ENCODE data around the gene TTC7B. TPM values are rescaled to one million over a fixed set of nuclear protein-coding genes. Genes with fewer than 3 reads are reported as not detected.

TTC7B gene
- total and polyA plus RNA-seq, 2 of the 13 experiments (the other 11 are each of a cell fraction or from before 2014, with no cell fraction given): 1.3 to 3.2 TPM

GRCh38 chr14:90604356-90604755, 211.9 kb downstream of the TTC7B start:
- Histone ChIP-seq H3K27me3 (ENCODE audit: control insufficient read depth in 1 of 2, insufficient read depth in 2 of 2, low read length in 2 of 2) (no peaks in the 10 kb centered on the region), H4K20me1 (ENCODE audit: insufficient read depth, low read length) (no peaks in the 10 kb centered on the region), H3K4me2 (ENCODE audit: low read depth, low read length) (no peak overlapping the region), H2AFZ (ENCODE audit: low read length) (no peak overlapping the region), H3K4me1 (ENCODE audit: insufficient read depth, low read length) (no peaks in the 10 kb centered on the region), H3K9ac (ENCODE audit: insufficient read depth, low read depth, low read length) (no peak overlapping the region), H3K36me3 (replicated peaks in 1 of 2; ENCODE audit: control insufficient read depth in 1 of 2, insufficient read depth in 2 of 2, low read length in 2 of 2) (no peaks in the 10 kb centered on the region), H3K4me3 (replicated peaks in 1 of 3; ENCODE audit: insufficient read depth in 1 of 3, low read depth in 2 of 3, low read length in 3 of 3) (no peak overlapping the region), H3K9me3 (ENCODE audit: low read length) (no peaks in the 10 kb centered on the region), H3K79me2 (ENCODE audit: insufficient read depth, low read length) (no peaks in the 10 kb centered on the region), H3K27ac (ENCODE audit: extremely low read length, insufficient read depth, low read length) (no peak overlapping the region)
- DNase-seq (ENCODE audit: low spot score) (no peak), FAIRE-seq (no peak), ATAC-seq (no peak)
- in situ Hi-C loops (cut with HindIII; ENCODE audit: extremely low pct_ligation_motif_present, low pct_unique_long_range_greater_than_20kb): no loop called here
- WGBS (ENCODE audit: low lambda C conversion rate): 75% methylated on average over 6 of the region's 6 CpGs
- BruUV-seq (replicated peaks): no TSS peak
- no peak for TF ChIP-seq ZNF781 (CRISPR knock-in tag; IDR thresholded peaks at IDR 0.05; ENCODE audit: borderline replicate concordance, not compliant biosample characterization)
- TF ChIP-seq ZMAT3 (CRISPR knock-in tag; conservative IDR thresholded peaks at IDR 0.05): no peak
- no peak for TF ChIP-seq GTF3A (CRISPR knock-in tag; conservative IDR thresholded peaks at IDR 0.05)
- no peak for TF ChIP-seq RERE (CRISPR knock-in tag; IDR thresholded peaks at IDR 0.05; ENCODE audit: low read depth)
- CTCF ChIA-PET (ENCODE audit: low intra/inter-chr PET ratio, low total read pairs): no interaction called here
- intact Hi-C loops (cut with micrococcal nuclease; ENCODE audit: unreplicated experiment): no loop called here
- POLR2A ChIA-PET: no interaction called here
